HG03097 (cell line): ENCODE data around the gene SPINT1.
"Not testable (repeated sequence)": the region's sequence is repeated elsewhere in the genome, so short reads cannot be mapped to it uniquely, and the experiment has no call there.

Source experiments
- ATAC-seq: cut with Tn5 transposase; IDR thresholded peaks from one replicate; pipeline ENCODE4 v1.9.1; 2021; ENCODE audit not compliant: unreplicated experiment, low FRiP score

Gene SPINT1

GRCh38 chr15:40857601-40858341, 13.9 kb downstream of the SPINT1 start:
- no peak for ATAC-seq

- ATAC-seq, result no peak
Observed at GRCh38 chr15:40858706-40859105, 14.9 kb downstream of the SPINT1 start.

GRCh38 chr15:40859206-40859851, 15.5 kb downstream of the SPINT1 start:
- ATAC-seq, result no peak

- ATAC-seq, result not testable (repeated sequence)
Observed at GRCh38 chr15:40861147-40861546, 17.3 kb downstream of the SPINT1 start.

GRCh38 chr15:40863660-40864270, 19.9 kb downstream of the SPINT1 start:
- no peak for ATAC-seq

GRCh38 chr15:40867199-40867598, 23.4 kb downstream of the SPINT1 start:
- no peak for ATAC-seq

GRCh38 chr15:40869686-40870085, 25.8 kb downstream of the SPINT1 start:
- ATAC-seq, result no peak

GRCh38 chr15:40870716-40871115, 26.9 kb downstream of the SPINT1 start:
- no peak for ATAC-seq

- no peak for ATAC-seq
Observed at GRCh38 chr15:40871749-40872617, 28.1 kb downstream of the SPINT1 start.

GRCh38 chr15:40872791-40873693, 29.2 kb downstream of the SPINT1 start:
- ATAC-seq, result no peak

- ATAC-seq, result no peak
Observed at GRCh38 chr15:40873694-40874561, 30.1 kb downstream of the SPINT1 start, which contains the start of gene RHOV. Gene RHOV, minus strand, starts transcription at chr15:40874234. Its CDS starts 95 bp downstream, at chr15:40874139.

- no peak for ATAC-seq
Observed at GRCh38 chr15:40875991-40876730, 32.3 kb downstream of the SPINT1 start.

GRCh38 chr15:40877694-40878093, 33.8 kb downstream of the SPINT1 start:
- no peak for ATAC-seq

GRCh38 chr15:40878785-40879184, 34.9 kb downstream of the SPINT1 start:
- ATAC-seq, result no peak

- no peak for ATAC-seq
Observed at GRCh38 chr15:40879609-40880008, 35.8 kb downstream of the SPINT1 start.

- no peak for ATAC-seq
Observed at GRCh38 chr15:40881351-40881750, 37.5 kb downstream of the SPINT1 start.

- no peak for ATAC-seq
Observed at GRCh38 chr15:40886586-40886985, 42.7 kb downstream of the SPINT1 start.

- ATAC-seq, result no peak
Observed at GRCh38 chr15:40889112-40889511, 45.3 kb downstream of the SPINT1 start.
